Measurements from ENCODE around the gene SERTM2.
"Not testable (repeated sequence)": the region's sequence is repeated elsewhere in the genome, so short reads cannot be mapped to it uniquely, and the experiment has no call there.

The SERTM2 gene

DNA sequence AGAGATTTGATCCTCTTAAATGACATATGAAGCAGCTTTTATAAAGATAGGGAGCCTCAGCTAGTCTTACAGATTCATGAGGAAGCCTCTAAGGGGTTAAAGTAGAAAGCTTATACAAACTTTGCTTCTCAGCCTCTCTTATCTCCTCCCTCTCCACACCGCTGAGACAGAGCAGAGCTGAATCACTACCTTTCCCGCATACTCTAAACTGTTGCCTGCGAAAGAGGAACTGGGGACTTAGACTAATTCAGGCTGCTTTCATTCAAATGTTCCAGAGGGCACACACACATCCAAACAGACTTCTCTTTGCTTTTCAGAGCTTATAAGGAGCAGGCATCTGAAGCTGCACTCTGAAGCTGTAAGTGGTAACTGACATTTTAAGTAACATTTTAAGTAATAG, at the start of gene SERTM2:
TSS of gene SERTM2 (plus strand) at position 169 of the 400 bp plus-strand sequence. CDS start 7,213 bp downstream, outside the sequence.
- no peak for DNase-seq

GRCh38 chrX:111465669-111466068, 45.8 kb upstream of the SERTM2 start:
- DNase-seq: no peak

DNA sequence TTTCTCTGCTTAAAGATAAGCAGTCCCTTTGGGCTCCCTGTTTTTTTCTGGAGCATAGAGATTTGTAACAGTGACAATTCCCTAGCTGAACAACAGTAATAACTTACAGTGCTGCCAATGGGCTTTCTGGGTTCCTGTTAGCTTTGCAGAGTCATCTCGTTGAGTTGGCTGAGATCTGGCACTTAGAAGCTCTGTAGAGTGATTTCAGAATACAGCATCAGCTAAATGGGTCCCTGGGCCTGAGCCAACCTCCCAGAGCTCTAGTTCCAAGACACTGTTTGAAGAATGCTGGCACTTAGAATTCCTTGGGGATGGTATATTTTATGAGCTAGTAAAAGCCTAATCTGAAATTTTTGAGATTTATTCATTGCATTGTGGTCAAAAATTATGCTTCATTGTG, 43.5 kb upstream of the SERTM2 start:
- no peak for DNase-seq

DNA sequence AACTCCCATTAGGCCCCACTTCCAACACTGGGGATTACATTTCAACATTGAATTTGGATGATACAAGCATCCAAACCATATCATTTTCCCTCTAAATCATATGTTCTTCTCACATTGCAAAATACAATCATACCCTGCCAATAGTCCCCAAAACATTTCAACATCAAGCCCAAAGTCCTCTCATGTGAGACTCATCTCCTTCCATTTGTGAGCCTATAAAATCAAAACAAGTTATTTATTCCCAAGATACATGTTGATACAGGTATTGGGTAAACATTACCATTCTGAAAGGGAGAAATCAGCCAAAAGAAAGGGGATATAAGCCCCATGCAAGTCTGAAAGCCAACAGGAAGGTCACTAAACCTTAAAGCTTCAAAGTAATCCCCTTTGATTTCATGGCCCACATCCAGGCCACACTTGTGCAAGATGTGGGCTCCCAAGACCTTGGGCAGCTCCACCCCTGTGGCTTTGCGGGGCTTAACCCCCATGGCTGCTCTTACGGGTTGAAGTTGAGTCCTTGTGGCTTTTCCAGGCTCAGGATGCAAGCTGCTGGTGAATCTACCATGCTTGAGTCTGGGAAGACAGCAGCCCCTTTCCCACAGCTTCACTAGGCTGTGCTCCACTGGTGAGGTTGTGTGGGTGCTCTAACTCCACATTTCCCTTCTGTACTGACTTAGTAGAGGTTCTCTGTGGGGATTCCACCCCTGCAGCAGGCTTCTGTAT, 40.6 kb upstream of the SERTM2 start:
- no peak for DNase-seq

DNA sequence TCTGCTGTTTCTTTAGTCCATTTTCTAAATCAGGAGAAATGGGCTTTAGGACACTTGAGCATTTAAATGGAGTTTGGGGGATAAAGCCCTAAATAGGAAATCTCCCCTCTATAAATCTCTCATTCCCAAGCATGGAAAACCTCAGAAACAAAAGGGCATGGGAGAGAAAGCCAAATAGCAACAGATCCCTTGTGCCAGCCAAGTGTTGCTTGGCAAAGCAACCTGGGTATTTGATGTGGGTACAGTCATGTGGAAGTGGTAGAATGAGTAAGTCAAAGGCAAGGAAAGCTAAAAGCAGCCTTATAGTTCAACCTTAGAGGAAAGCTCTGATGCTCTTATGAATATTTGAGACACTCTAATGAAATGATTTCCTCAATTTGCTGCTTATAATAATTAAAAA, 29.5 kb upstream of the SERTM2 start:
- DNase-seq: no peak

GRCh38 chrX:111483135-111483534, 28.3 kb upstream of the SERTM2 start:
- no peak for DNase-seq

DNA sequence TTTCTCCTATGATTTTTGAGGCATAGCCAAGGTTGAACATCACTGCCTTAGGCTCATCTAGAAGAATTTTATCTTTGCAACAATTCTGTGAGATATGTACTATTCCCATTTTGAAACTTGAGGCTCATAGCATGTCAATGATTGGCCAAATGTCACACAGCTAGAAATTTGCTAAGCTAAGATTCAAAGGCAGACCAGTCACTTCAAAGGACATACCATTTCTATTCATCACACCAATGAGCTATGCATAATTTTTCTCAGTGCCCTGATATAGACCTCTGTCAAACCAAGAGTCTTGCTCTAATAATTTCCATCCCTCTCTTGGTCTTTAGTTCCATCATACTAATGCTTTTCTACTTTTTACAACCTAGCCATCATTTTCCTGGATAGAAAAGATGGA, 27.6 kb upstream of the SERTM2 start:
- DNase-seq: no peak

DNA sequence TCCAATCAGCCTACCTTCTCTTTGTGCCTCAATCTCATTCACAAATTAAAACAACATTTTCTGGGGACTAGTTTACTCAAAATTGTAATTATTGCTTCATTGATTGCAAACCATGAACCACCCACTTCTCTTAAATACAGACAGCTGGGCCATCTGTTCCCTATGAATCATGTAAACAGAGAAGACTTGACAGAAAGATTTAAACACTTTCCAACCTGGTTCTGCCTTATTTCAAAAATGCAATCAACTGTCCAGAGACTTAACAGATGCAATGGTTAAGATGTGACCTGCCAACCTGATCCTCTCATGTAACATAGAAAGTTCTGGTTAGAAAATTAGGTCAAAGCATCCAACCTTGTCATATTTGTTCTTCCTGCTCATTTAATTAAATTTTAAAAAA, 20.8 kb upstream of the SERTM2 start:
- no peak for DNase-seq

GRCh38 chrX:111492085-111492484, 19.4 kb upstream of the SERTM2 start:
- DNase-seq: no peak

DNA sequence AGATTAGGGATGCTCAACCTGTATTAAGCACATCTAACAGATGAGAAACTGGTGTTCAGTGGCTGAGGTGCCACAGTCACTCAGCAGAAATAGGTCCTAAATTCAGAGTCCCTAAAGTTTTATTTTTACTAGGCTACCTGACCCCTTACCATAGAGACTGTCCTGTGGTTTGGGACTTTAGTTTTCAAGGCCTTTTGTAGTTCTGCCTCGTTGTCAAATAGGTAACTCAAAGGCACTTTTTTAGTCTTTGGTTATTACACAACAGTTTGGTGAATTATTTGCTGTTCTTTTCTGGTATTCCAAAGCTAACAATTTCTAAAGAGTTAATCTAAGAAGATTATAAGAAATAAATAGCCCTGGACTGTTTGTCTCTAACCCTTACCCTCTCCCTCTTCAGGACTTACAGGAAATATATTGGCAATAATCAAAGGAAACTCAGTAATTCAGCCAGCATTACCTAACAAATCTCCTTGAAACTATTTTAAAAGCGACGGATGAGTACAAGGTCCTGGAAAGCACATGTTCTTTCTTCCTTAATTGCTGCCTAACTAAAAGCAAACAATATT, 12.8 kb upstream of the SERTM2 start:
- no peak for DNase-seq

DNA sequence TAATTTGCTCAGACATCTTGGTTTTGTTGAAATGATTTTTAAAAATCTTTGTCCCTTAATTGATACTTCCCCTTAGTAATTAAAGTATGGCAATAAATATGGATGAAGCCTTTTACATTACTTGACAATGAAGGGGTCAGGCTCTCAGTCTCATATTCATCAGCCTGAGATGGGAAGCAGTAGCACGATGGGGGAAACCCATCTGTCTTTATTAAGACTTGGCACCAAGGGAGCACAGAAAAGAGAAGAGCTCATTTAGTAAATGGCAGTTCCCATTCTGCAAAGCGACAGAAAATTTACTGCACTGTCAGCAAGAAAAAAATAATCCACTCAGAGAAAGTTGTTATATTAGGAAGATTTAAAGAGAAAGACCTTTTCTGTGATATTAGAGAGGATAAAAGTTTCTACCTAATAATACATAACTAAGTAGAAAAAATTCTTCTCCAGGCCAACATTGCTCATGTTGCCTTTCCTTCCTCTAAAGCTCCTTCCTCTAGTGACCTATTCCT, 7.9 kb upstream of the SERTM2 start:
- DNase-seq: no peak

DNA sequence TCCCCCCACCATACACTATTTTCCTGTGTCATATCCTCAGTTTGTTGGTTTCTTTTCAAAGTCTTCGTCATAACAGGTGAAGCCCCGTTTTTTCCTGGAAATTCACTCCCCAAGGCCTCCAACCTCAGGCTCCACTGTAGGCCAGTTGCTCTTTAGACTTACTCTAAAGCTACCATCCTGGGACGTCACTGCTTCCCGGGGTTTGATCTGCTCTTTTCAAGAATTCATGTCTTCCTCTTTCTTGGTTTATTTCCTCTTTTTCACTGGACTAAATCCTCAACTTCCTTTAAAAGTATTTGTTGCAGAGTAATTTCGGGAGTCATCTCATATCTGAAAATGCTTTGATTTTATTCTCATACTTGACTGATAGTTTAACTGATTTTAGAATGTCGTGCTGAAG, 6.5 kb upstream of the SERTM2 start:
- no peak for DNase-seq

GRCh38 chrX:111505783-111506182, 5.7 kb upstream of the SERTM2 start:
- DNase-seq: no peak

DNA sequence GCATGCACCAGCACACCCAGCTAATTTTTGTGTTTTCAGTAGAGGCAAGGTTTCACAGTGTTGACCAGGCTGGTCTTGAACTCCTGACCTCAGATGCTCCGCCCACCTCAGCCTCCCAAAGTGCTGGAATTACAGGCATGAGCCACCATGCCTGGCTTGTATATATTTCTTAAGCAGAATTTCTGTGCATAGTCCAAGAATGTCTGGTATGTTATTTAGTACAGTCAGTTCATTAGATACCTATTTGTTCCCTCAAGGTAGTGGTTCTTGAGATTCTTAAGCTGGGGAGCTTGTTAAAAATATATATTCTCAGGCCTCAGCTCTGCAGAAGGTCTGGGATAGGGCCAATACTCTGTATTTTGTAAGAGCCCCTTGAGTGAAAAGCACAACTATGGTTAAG, 4.6 kb upstream of the SERTM2 start:
- DNase-seq: no peak

DNA sequence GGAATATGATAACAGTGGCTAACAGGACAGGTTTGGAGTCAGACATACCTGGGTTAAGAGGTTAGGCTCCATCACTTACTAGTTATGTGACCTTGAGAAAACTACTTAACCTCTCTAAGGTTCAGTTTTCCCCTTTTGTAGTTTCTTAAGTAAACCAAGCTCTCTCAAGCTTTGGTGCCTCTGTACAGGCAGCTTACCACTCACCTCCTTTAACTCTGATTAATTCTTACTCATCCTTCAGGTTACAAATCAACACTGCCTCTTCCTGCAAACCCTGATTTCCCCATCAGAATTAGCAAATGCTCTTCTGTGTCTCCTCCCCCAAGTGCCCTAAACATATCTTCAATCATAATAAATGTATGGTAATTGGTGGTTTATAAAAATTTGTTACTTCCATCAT, 3.5 kb upstream of the SERTM2 start:
- no peak for DNase-seq

DNA sequence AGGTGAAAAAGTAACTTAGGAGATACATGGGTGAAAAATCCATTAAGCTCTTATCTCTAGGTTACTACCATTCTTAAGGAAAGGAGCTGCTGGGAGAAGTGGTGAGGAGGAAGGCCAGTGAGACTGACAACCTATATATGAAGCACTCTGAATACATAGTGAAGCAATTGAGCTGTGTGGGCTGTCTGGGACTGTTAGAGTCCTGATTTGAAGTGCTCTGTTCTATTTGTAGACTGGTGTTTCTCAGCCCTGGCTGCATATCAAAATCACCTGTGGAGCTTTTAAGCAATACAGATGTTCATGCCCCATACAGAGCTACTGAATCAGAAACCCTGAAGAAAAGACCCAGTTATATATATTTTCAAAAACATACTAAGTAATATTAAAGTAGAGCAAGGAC, 3.9 kb downstream of the SERTM2 start:
- no peak for DNase-seq

DNA sequence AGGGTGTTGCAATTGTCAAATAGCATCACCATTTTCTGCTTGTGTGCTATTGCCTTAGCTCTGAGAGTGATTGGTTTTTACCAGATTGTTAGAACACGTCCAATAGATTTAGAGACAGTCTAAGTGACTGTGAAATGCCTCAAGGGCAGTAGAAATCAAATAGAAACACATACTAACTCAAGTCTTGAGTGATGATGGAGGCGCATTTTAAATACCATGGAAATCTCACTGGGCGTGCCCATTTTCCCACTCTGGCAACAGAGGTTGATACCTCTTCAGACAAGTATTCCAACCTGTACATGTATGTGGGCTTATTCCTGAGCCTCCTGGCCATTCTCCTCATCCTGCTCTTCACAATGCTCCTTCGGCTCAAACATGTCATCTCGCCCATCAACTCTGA, 7.2 kb downstream of the SERTM2 start:
- no peak for DNase-seq

- DNase-seq: no peak
Measured at GRCh38 chrX:111519215-111519614, 7.8 kb downstream of the SERTM2 start.

DNA sequence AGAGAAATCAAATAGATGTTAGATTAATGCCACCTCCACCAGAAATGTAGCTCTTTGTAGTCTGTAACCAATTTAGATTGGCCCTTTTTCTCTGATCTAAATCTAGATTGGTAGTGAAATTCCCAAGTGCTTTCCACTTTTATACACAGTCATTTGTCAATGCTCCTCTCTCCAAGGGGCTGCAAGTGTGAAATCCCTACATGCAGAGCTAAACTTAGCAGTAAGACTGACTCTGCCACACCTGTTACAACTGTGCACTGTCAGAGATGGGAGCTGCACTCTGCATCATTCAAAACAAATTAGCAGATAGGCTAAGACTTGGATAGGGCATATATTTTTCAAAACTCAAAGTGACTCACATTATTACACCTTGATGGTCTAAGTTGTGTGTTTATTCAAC, 9.1 kb downstream of the SERTM2 start:
- no peak for DNase-seq

GRCh38 chrX:111521169-111521568, 9.7 kb downstream of the SERTM2 start:
- DNase-seq: no peak

DNA sequence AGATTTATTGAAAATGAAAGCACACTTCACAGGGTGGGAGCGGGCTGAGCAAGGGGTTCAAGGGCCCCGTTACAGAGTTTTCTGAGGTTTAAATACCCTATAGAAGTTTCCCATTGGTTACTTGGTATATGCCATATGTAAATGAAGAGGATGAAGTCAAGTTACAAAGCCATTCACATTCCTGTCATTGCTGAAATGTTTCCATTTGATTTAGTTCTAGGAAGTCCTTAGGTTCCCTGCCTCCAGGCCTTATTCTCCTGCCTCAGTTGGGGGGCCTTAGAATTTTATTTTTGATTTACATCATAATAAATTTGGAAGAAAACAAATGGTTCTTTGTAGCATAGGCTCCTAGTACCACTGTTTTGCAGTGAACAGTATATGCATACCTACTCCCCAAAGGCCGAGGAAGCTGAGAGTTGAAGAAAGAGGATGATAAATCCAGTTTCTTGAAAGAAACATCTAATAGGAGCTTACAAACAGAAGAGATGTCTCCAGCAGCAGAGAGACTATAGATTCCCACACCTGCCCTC, 31.8 kb downstream of the SERTM2 start:
- DNase-seq: no peak

GRCh38 chrX:111549235-111549634, 37.8 kb downstream of the SERTM2 start:
- DNase-seq: not testable (repeated sequence)

DNA sequence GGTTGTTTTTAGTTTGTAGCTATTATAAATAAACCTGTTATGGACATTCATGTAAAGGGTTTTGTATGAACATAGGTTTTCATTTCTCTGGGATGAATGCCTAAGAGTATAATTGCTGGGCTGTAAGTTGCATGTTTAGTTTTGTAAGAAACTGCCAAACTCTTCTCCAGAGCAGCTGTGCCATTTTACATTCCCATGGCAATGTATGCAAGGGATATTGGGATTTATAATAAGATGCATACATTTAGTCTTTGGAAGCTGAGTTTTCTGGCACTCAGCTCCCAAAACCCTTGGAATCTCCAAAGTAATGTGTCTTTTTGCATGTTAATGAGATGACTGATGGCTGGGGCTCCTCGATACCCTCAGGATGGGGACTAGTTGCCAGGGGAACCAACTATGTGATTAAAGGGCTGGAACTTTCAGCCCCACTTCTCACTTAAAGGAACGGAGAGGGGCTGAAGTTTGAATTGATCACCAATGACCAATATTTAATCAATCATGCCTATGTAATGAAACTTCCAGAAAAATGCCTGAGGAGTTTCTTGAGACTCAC, 44.0 kb downstream of the SERTM2 start:
- DNase-seq: no peak

DNA sequence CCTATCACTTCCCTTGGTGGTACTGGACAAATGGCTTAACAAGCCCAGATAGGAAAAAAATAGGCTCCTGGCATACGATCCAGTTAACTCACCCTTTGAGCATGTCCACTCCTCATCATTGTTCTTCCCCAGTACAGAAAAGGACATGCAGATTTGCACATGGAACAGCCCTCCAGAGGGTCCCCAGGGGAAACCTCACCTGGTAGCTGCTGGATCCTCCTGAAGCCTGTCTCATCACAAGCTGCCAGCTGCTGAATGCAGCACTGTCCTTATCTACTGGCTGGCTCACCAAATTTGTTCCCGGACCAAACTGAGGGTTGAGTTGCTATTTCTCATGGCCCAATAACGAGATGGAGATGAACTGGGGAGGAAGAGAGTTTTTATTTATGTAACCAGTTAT, 49.4 kb downstream of the SERTM2 start:
- no peak for DNase-seq
